ENCODE data around the gene GDE1. TPM values are rescaled to one million over a fixed set of nuclear protein-coding genes. Genes with fewer than 3 reads are reported as not detected.

Gene GDE1
- total RNA-seq, 4 donors from 2014 or later: 41.7 to 65.0 (median 58.6) TPM

GRCh38 chr16:19472482-19472881, 49.4 kb downstream of the GDE1 start:
- TF ChIP-seq POLR2A (IDR thresholded peaks at IDR 0.05) (no peak), CTCF (IDR thresholded peaks at IDR 0.05) (no peak)

GRCh38 chr16:19468300-19468699, 53.6 kb downstream of the GDE1 start:
- WGBS, 2 donors: 84 to 88% methylated on average over 3 of the region's 3 CpGs
- intact Hi-C loops (cut with DNase I; ENCODE audit: low total_unique reads): no loop called here
- H3K4me3 ChIP-seq (ENCODE audit: low read depth, poor library complexity, severe bottlenecking): no peak overlapping the region
- no peak for DNase-seq (ENCODE audit: low spot score in 2 of 2)
- TF ChIP-seq POLR2A (IDR thresholded peaks at IDR 0.05): no peak
- no peak for TF ChIP-seq CTCF (IDR thresholded peaks at IDR 0.05)

More at GRCh38 chr16:19472482-19472881, 49.4 kb downstream of the GDE1 start:
- H3K4me3 ChIP-seq (ENCODE audit: low read depth, poor library complexity, severe bottlenecking): no peak overlapping the region
- 78 to 79% methylated on average over 6 of the region's 6 CpGs for WGBS, 2 donors
- no peak for DNase-seq (ENCODE audit: low spot score in 2 of 2)
- intact Hi-C loops (cut with DNase I; ENCODE audit: low total_unique reads): no loop called here

DNA sequence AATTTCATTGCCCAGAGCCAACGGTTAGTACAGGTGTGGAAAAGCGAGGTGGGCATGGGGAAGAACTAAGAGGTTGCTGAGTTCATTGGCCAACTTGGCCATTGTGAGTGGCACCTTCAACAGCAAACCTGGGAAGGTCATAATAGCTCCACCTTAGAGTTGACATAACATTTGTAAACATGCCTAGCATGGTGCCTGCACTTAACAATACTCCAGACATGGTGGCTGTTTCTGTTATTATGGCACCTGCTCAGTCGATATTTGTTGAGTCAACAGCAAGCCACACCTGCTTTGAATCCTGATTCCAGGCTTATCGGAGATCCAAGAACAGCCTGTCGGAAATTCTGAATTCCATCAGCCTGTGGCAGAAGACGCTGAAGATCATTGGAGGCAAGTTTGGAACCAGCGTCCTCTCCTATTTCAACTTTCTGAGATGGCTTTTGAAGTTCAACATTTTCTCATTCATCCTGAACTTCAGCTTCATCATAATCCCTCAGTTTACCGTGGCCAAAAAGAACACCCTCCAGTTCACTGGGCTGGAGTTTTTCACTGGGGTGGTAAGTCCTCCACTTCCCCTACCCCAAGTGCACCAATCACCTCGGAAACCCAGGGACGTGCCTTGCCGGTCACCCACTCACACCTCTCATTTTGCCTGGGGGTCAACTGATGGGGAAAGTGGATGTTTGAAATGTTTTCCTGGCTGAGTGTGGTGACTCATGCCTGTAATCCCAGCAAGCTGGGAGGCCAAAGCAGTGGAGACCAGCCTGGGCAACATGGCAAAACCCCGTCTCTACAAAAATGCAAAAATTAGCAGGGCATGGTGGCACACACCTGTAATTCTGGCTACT, 58.2 kb downstream of the GDE1 start:
- H3K4me3 ChIP-seq (ENCODE audit: low read depth, poor library complexity, severe bottlenecking): no peak overlapping the region
- intact Hi-C loops (cut with DNase I; ENCODE audit: low total_unique reads): no loop called here
- no peak for DNase-seq (ENCODE audit: low spot score in 2 of 2)
- TF ChIP-seq CTCF (IDR thresholded peaks at IDR 0.05) (no peak), POLR2A (IDR thresholded peaks at IDR 0.05) (no peak)
- WGBS, 2 donors: 87% methylated on average over 12 of the region's 12 CpGs

- H3K4me3 ChIP-seq (ENCODE audit: low read depth, poor library complexity, severe bottlenecking): no peak overlapping the region
- intact Hi-C loops (cut with DNase I; ENCODE audit: low total_unique reads): no loop called here
- 81 to 83% methylated on average over 2 of the region's 2 CpGs for WGBS, 2 donors
- DNase-seq (ENCODE audit: low spot score in 2 of 2): no peak
- TF ChIP-seq POLR2A (IDR thresholded peaks at IDR 0.05) (no peak), CTCF (IDR thresholded peaks at IDR 0.05) (no peak)
These were observed 61.5 kb downstream of the GDE1 start for GRCh38 chr16:19460397-19460796.

DNA sequence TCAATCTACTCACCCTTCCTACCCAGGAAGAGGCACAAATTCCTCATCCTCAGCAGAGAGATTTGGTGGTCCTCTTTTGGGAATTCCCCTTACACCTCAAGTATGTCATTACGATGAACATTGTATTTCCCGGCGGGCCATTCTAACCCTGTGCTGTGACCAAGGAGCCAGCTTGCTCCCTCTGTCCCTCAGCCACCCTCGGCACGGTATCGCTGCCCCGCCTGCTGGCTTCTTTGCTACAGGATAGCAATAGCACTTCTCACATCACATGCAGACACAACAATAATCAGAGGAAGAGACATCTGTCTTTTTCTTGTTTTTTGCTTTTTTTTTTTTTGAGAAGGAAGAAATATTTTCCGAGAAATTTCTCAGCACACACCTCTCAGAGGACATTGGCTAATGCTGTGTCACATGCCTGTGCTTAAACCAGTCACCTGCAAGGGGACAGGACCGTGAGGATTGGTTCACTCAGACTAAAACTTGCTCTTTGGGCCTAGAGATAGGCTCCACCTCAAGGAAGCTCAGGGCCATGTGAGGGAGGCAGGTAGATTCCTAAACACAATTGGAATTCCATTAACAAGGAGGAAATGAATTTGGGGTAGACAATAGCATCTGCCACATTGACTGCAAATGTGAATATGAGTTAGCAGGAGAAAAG, 63.0 kb downstream of the GDE1 start:
- no peak for DNase-seq (ENCODE audit: low spot score in 2 of 2)

More for the DNA sequence above, 63.0 kb downstream of the GDE1 start:
- H3K4me3 ChIP-seq (ENCODE audit: low read depth, poor library complexity, severe bottlenecking): no peak overlapping the region
- TF ChIP-seq CTCF (IDR thresholded peaks at IDR 0.05) (no peak), POLR2A (IDR thresholded peaks at IDR 0.05) (no peak)
- 89% methylated on average over 9 of the region's 9 CpGs for WGBS, 2 donors
- intact Hi-C loops (cut with DNase I; ENCODE audit: low total_unique reads): no loop called here

Other genes with a start within 250 kb of the GDE1 start
- gene CLEC19A, start 236.4 kb downstream of the GDE1 start, total RNA-seq: not detected
- gene TMC5, start 104.2 kb downstream of the GDE1 start, total RNA-seq: 1 to 10 TPM in 3 of 4 donors, under 1 TPM in 1; 0.80 to 1.8 (median 1.2) TPM
- gene CCP110, start 1.8 kb upstream of the GDE1 start, total RNA-seq: 1 to 10 TPM; 6.6 to 8.6 (median 7.5) TPM
- gene VPS35L, start 33.6 kb upstream of the GDE1 start, total RNA-seq: 10 to 100 TPM; 14.5 to 24.2 (median 17.0) TPM
- gene KNOP1, start 196.1 kb upstream of the GDE1 start, total RNA-seq: 10 to 100 TPM; 12.1 to 22.7 (median 15.0) TPM
- gene IQCK, start 196.2 kb upstream of the GDE1 start, total RNA-seq: 10 to 100 TPM in 2 of 4 donors, 1 to 10 TPM in 2; 6.9 to 20.7 (median 10.9) TPM

All from lower leg skin (tissue), 4 donors.